Measurements from ENCODE around the gene SEMA6C.
A peak's percentile ranks its signal among the peaks of the same experiment; 100 is the strongest.

Gene SEMA6C

DNA sequence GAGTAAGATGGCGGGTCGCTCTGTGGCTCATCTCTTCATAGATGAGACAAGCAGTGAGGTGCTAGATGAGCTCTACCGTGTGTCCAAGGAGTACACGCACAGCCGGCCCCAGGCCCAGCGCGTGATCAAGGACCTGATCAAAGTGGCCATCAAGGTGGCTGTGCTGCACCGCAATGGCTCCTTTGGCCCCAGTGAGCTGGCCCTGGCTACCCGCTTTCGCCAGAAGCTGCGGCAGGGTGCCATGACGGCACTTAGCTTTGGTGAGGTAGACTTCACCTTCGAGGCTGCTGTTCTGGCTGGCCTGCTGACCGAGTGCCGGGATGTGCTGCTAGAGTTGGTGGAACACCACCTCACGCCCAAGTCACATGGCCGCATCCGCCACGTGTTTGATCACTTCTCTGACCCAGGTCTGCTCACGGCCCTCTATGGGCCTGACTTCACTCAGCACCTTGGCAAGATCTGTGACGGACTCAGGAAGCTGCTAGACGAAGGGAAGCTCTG, 12.4 kb upstream of the SEMA6C start:
- DNase-seq, result no peak

DNA sequence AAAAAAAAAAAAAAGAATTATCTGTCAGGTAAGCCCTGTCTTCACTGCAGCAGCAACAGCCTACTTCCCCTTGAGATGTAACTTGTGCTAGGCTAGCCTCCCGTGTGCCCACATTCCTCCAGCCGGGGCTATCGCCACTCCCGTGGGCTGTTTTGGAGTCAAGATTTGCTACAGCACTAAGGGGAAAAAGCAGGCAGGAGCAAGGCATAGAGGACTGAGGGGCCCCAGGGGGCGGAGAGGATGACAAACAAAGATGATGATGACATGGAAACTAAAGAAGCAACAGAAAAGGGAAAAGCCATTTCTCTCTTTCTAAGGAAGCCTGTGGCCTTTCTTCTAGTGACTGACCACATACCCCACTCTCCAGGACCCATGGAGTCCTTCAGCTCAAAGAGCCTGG, 11.9 kb upstream of the SEMA6C start:
- DNase-seq, result no peak

DNA sequence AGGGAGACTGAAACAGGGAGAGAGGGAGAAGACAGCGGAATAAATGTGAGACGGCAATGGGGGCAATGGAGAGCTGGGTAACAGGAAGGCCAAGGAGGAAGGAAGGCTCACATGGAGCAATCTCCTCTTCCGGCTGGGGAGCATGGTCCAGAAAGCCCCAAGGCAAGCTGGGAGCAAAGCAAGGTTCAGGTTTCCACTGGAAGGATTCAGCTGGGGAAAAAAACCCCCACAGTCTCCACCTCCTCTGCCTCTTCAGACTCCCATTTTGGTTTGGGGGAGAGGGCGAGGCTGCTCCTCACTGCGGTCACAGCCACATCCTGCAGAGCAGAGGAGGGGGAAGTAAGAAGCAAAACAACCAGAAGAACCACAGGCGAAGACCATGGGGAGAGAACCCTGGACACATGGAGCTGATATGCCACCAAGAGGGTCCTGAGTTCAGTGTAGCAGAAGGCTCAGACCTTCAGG, 10.7 kb upstream of the SEMA6C start:
- DNase-seq, result no peak

DNA sequence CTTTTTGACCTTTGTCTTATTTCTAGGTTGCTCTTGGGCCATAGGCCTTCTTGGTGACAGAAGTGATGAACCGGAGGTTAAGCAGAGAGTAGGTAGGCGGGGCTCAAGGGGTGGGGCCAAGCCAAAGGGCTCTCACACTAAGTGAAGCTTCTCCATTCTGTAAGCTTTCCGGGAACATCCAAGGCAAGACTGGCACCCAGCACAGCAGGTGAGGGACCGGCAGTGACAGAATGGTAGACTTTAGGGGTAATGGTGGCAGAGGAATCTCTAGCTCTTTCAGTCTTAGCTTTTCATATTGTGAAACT, 10.0 kb upstream of the SEMA6C start, which contains the start of gene TNFAIP8L2:
TSS of gene TNFAIP8L2 (plus strand) at position 135 of the 305 bp plus-strand sequence. CDS start 2,049 bp downstream, outside the sequence.
- DNase-seq, result no peak

DNA sequence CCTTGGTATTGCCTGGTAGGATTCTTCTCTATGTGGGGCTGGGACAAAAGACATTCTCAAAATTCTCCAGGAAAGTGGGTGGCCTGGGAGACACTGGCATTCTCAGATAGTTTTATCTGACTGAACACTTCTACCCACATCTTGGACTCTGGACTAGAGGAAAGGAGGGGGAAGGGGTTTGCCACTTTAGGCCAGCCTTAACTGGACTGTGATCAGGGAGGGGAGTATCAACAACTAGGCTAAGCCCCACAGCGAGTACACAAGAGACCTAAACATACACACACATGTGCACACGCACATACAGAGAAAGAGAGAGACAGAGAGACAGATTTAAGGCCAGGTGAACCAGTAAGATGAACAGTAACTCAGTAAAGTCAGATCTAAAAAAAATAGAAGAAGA, 1.2 kb upstream of the SEMA6C start:
- no peak for DNase-seq

DNA sequence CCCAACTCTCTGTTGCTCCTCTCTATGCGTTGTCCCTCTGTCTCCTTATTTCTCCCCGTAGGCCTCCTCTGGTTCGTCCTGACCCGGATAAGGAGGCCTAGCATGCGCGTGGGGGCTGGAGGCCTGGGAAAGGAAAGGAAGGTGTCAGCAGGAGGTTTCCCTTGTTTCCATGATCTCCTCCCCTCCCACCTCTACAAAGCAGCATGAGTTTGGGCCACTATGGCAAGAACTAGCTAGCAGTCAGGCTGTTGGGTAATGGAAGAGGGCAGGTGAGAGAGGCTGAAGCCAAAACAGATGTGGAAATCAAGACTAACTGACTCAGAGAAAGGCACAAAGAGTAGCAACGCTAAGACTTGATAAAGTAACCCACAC, 687 bp upstream of the SEMA6C start:
- no peak for DNase-seq

DNA sequence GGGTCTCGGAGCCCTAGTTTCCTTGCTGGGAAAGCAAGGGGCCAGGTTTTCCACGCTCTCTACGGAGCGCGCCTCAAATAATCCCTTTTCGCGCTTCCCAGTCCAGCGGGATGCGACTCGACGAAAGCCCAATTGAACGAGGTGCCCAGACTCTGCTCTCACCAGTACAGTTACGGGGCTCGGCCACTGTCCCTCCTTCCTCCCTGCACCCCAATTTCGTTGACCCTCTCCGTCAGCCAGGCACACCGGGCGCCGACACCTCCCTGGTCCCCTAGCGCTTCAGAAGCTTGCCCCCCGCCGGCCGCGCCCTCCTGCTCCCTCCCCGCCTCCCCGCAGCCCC, 389 bp downstream of the SEMA6C start:
- no peak for DNase-seq

DNA sequence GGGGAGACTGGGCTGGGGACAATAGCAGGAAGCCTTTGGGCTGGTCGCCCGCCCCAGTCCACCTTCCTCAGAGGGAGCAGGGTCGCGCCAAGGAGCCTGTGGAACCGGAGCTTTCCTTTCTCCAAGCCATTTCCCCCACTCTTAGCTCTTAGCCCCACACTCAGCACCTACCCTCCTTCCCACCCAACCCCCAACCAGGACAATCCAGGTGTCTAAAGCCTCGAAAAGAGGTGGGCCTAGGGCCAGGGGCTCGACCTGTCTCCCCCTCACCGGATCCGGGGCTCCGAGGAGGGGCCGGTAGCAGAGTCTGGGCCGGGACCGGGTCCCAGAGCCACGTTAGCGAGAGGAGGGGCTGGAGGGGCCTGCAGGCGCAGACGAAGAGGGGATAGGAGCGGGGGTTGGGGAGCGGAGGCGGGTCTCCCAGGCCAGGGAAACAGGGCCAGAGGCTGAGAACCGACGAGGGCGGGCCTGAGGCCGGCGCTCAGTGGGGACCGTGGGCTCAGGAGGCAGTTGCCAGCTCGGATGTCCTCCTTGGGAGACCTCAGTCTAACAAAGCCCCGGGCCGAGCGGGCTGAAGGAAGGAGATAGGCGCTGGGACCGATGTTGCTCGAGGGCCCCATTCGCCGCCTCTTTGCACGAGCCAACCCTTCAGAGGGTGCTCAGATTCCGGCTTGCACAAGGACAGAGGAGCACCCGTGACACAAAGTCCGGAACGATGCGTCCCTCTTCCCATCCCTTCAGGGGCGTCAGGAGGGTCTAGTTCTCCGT, 943 bp downstream of the SEMA6C start:
- DNase-seq, result peak; percentile 23

DNA sequence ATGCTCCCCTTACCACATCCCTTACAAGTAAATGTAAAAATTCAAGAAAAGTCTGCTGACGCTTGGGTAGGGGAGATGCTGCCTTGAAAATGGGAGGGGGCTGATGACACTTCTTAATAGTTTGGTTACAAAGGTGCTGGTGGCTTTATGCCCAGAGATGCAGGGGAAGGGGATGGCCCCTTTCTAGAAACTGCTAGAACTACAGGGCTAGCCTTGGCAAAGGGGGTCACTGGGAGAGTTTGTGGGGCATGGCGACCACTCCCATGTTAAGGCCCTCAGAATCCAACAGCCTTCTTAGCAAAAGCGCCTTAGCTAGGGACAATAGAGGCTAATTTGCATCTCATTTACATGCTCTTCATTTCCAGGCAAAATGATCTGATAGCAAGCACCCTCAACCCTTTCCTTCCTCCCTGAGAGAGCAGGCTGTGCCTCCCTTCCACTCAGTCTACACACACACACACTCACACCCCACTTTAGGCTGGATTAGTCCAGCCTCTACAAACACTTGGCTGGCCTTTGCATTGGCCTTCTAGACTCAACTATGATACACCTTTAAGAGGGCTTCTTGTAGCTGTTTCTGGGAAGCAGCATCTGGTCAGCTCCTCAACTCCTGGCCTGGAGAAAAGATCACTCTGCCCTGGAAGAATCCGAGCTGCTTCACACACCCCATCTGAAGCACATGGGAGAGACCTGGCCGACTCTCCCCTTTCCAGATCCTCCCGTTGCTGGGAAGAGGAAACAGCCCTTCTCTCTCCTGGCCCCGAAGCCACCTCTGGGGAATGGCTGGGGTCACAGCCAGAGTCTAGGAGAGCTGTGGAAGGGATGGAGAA, 1.7 kb downstream of the SEMA6C start:
- DNase-seq, result no peak

DNA sequence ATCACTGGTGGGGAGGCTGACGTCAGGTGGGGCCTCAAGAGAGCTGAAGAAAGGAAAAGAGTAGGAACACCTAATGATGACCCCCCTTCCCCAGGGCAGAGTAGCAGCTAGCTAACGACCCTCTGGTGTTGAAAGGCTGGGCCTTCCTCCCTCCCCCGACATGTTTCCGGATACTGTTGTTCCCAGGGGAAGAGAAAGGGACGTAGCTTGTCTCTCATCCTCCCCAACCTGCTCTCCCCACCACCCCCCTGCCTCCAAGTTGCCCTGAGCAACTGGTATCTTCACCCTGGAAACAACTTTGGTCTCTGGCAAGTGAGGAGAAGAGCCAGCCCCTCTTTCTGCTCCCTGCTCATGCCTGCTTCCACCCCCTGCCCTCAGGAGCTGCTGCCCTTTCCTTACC, 2.4 kb downstream of the SEMA6C start:
- DNase-seq, result no peak

DNA sequence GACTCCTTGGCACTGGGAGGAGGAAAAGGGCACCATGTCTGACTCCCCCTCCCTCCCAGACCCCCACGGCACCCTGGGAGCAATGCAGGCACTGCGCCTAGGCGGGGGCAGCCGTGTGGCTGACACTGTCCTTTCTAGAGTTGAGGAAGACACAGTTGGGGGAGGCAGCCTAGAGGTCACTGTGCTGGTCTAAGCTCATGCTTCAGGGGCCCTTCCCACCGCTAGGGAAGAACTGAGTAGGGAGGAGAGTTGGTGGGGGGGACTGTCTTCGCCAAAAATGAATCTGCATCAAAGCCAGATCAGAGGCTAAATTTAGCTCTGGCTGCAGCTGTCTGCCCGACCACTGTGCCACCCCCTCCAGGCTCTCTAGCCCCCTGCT, 3.4 kb downstream of the SEMA6C start:
- no peak for DNase-seq

DNA sequence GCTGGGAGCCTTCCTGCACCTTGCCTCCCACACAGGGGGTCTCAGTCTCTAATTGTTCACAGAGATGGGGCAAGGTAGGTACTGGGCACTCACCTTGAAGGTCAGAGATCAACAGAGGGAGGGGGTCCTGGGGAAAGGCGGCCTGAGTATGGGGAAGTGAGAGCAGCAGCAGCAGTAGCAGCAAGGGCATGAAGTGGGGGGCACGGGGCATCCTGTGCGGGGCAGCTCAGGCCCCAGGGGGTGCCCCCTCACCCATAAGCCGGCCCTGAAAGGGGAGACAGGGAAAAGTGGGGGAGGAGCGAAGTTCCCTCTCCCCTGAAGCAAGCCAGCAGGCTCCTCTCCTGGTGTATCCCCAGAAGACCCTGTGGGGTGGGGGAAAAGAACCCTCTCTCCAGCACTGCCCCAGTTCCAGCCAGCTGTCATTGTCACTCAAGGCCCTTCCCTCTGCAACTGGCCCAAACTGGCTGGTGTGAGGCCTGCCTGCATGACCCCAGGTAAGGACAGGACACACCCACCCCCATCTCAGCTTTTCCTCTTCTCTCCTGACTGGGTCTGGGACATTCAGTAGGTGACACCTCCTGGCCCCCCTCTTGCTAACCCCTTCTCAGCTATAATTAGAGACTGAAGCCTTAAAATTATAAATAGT, 3.9 kb downstream of the SEMA6C start:
- no peak for DNase-seq

DNA sequence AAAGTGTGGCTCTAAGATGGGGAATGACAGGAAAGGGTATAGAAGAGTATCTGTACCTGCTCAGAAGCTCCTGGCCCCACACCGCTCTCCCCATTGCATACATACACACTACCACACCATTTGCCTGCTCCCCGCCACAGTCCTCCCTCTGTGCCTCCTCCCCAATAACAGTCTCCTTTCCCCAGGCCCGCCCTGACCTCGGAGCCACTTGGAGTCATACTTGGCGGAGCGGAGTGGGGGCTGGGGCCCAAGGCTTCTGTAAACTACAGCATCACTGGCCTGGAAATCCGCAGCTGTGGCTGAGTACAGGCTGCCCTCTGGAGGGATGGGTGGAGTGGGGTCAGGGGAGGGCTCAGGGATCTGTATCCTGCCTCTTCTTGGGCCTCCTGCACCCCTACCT, 8.6 kb downstream of the SEMA6C start:
- DNase-seq, result no peak

DNA sequence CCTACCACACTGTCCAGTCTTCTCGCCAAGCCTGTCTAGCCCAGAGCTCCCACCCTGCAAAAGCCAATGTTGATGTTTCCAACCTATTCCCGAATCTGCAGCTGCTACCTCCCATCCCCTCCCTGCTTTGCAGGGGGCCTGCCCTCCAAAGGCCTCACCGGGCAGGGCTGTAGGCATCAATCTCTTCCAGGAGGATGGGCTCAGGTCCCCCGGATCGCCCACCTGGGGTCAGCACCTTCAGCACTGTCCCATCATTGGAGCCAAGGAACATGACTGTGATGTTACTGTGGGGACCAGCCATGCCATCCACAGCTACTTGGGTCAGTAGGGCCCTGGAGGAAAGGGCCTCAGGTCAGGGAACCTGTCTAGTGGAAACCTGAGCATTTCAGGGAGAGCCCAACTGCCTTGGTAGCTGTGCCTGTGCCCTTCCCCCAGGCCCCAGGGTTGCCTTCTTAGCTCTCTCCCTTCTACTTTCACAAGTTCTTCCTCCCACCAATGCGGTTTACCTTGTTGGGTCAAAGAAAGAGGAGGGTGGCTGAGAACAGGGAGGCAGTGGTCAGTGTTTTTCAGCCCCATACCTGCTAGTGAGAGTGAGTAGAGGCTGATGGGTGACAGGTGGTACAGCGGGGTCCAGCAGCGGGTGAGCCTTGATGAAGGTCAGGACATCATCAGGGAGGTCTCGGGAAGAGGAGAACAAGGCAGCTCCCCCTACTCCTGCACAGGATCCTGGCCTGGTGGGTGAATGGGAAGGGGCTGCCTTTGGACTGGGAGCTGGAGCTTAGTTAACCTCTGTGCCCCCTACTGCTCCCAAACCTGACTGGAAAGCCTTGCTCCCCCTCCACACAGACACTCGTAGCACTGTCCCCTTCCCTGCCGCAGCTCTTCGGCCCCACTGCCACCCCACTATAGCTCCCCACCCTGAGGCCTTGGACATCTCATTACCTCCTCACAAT, 10.7 kb downstream of the SEMA6C start:
- no peak for DNase-seq

DNA sequence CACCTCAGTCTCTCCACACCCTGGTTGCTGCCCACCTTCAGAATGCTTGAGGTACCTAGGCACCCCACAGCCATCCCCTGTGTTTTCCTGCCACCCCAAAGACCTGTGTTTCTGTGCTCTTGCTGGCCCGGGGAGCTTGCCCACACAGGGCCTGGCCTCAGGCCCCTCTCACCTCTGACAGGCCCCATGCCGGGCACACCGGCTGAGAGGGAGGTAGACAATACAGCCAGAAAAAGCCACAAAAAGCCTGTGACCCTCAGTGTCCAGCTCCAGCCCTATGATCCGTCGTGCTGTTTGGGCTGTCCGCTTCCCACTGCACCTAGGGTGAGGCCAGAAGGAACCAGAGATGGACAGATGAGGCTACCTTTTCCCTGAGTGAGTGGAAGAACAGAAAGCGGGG, 11.4 kb downstream of the SEMA6C start:
- DNase-seq, result no peak

DNA sequence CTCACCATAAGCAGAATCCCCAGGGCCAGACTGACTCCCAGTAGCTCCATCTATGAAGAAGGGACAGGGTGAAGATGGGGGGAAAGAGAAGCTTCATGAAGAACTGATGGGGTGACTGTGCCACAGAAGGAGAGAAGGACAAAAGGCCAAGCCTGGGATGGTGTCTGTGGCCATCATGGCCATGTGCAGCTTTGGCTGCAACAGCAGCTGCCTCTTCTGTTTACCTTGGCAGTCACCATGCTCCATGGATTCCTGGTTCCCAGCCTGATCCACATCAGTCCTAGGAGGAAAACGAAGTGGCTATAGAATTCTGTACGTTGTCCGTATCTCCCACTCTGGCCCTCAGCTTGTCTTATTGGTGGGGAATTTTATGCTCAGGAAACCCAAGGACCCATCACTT, 12.0 kb downstream of the SEMA6C start:
- no peak for DNase-seq

DNA sequence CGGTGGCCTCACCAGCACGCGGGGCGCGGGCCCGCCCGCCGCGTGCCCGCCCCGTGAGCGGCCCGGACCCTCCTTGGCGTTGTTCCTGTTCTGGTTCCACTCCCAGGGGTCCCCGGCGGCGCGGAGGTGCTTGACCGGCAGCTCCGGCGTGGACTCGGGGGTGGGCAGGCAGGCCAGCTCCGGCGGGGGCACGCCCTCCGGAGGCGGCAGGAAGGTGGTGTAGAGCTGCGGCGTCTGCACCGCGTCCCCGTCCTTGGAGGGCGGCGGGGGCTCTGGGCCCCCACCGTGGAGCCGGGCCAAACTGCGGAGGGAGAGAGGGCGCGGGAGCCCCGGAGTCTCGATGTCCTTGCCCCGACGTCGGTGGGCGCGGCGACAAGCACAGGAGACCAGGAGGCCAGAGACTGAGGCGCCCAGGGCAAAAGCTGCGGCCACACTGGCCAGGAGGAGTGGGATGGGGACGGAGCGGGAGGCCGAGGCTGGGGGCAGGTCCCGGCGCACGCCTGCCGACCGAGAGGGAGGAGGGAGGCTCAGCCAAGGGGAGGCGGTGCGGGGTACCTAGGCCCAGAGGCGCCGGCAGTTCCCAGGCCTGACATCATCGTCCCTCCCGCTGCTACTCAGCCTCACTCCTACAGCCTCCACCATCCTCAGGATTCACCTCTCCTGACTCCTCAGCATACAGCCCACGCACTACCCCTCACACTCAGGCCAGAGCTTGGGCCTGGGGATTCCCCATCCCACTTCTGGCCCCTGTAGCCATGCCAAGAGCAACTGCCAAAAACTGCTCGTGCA, 13.2 kb downstream of the SEMA6C start:
- DNase-seq, result no peak

DNA sequence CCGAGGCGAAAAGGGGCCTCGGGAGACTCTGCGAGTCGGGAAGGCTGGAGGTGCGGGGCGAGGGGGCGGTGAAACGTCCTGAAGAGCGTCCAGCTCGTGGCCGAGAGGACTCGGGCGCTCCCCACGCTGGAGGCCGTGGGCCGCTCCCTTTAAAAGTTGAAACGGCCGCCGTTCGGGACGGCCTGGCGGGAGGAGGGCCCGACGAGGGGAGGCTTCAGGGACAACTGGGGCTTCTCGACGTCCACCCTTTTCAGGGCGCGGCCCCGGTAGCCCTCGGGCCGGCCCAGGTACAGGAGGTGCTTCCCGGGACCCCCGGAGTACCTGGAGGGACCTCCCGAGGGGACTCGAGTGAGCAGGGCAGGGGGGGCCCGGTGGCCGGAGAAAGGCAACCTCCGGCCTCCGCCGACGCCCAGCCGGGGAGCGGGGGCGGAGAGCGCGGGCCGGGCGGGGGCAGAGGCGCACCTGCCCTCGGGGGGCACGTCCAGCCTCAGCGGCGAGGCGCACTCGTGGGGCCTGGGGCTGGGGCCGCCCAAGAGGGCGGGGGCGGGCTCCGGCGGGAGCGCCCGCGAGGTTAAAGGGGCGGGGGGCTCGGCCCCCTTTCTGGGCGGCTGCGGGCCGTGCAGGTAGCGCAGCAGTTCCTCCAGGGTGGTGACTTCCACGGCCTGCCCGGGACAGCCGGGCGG, 14.0 kb downstream of the SEMA6C start:
- DNase-seq, result no peak

DNA sequence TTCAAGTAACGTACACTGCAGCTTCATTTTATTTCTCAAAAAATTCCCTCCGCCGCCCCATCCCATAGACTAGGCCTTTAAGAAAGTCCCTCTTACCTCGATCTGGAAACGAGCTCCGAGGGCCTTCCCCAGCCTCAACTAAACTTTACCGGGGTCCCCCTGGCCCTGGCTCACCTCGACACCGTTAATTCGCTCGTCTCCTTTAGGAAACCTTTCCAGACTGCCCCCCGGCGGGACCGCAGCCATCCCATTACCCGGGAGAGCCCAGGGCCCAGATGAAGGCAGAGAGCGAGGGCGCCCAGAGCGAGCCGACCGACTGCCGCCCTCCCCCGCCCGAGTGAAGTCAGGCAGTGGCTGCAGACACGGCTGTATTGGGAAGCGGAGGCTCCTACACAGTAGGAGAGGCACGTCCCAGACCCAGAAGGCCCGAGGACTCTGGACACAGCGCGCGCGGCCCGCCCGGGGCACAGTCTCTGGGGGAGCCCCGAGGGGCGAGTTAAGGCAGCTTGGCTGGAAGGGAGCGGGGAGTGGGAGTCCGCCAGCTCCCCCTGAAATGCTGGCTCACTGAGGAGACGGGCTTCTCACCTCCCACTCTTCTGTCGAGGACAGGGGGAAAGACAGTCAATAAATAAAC, 14.6 kb downstream of the SEMA6C start:
- DNase-seq, result peak; percentile 19

DNA sequence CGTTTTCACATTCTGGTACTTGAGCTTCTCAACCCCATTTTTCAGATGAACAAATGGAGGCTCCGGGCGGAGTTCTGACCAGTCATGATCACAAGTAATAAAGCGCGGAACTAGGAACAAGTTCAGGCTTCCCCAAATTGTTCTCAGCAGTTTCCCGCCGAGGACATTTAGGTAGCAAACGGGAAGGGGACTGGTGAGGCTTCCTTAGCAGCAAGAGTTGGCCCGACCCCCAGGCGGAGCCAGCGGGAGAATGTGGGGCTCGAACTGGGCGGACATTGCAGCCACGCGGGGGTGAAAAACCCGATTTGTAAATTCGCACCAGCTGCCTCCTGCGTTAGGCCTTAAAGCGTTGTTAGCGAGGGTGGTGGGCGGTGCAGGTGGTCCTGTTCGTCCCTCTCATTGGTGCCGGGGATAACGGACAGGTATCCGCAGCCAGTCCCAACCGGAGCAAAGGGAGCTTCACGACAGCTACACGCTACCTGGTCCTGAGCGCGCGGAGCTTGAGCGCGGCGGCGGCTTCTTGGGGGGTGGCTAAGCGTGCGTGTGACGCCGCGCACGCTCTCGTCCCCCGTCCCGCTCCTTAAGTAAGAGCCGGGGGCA, 15.3 kb downstream of the SEMA6C start:
- DNase-seq, result peak; percentile 93
